Cardiac fibroblast (primary cell): Measurements from ENCODE around the gene GRXCR2.
"Not testable (repeated sequence)": the region's sequence is repeated elsewhere in the genome, so short reads cannot be mapped to it uniquely, and the experiment has no call there.

ENCODE experiments used
- DNase-seq, 2 donors: peaks; one replicate each; pipeline versions ENCODE4 v3.0.0 to v3.0.0-alpha.2; 2010; ENCODE audit warnings: low read depth in 2 of 2
- H3K4me3 ChIP-seq, 2 donors: replicated peaks in 1 of 2; 1 replicate in 1 of 2; 2 replicates in 1 of 2; pipeline ENCODE4 v1.5.1; 2011; ENCODE audit warnings: low read depth in 2 of 2, low read length in 2 of 2, mild to moderate bottlenecking in 2 of 2, moderate library complexity in 1 of 2
- CTCF ChIP-seq: IDR thresholded peaks from one replicate; pipeline ENCODE4 v1.5.1; 2011; ENCODE audit warnings: low read depth, mild to moderate bottlenecking, low read length, inconsistent platforms

GRXCR2 gene

GRCh38 chr5:145889611-145890010 lies 16.8 kb upstream of the GRXCR2 start:
- DNase-seq: no peak
- TF ChIP-seq CTCF: no peak
- H3K4me3 ChIP-seq: no peak overlapping the region

GRCh38 chr5:145887976-145888574 lies 15.3 kb upstream of the GRXCR2 start:
- TF ChIP-seq CTCF: peak; percentile 85
- H3K4me3 ChIP-seq: no peak overlapping the region
- DNase-seq: peak; percentile 67 to 72

GRCh38 chr5:145887217-145887616 lies 14.4 kb upstream of the GRXCR2 start:
- TF ChIP-seq CTCF: no peak

GRCh38 chr5:145874765-145875164 lies 2.0 kb upstream of the GRXCR2 start:
- no peak for TF ChIP-seq CTCF

More at GRCh38 chr5:145887217-145887616, 14.4 kb upstream of the GRXCR2 start:
- DNase-seq: peak in 1 of 2 donors; percentile 7
- H3K4me3 ChIP-seq: no peak overlapping the region

GRCh38 chr5:145872486-145872885 lies 328 bp downstream of the GRXCR2 start:
- DNase-seq: no peak
- no peak for TF ChIP-seq CTCF
- no peak overlapping the region for H3K4me3 ChIP-seq

More at GRCh38 chr5:145874765-145875164, 2.0 kb upstream of the GRXCR2 start:
- no peak overlapping the region for H3K4me3 ChIP-seq
- DNase-seq: no peak

- DNase-seq: no peak
- no peak overlapping the region for H3K4me3 ChIP-seq
- no peak for TF ChIP-seq CTCF
Observed at GRCh38 chr5:145869753-145870152, 3.1 kb downstream of the GRXCR2 start.

GRCh38 chr5:145867806-145868205 lies 5.0 kb downstream of the GRXCR2 start:
- TF ChIP-seq CTCF: no peak
- no peak overlapping the region for H3K4me3 ChIP-seq
- no peak for DNase-seq

GRCh38 chr5:145864432-145864831 lies 8.4 kb downstream of the GRXCR2 start:
- not testable (repeated sequence) for H3K4me3 ChIP-seq

More at GRCh38 chr5:145864432-145864831, 8.4 kb downstream of the GRXCR2 start:
- not testable (repeated sequence) for DNase-seq
